ENCODE data around the gene NBEA. TPM values are rescaled to one million over a fixed set of nuclear protein-coding genes. Genes with fewer than 3 reads are reported as not detected.
"Not testable (repeated sequence)": the region's sequence is repeated elsewhere in the genome, so short reads cannot be mapped to it uniquely, and the experiment has no call there.

Gene NBEA
- total RNA-seq, 1 experiment from 2014 or later = 0.75 TPM

DNA sequence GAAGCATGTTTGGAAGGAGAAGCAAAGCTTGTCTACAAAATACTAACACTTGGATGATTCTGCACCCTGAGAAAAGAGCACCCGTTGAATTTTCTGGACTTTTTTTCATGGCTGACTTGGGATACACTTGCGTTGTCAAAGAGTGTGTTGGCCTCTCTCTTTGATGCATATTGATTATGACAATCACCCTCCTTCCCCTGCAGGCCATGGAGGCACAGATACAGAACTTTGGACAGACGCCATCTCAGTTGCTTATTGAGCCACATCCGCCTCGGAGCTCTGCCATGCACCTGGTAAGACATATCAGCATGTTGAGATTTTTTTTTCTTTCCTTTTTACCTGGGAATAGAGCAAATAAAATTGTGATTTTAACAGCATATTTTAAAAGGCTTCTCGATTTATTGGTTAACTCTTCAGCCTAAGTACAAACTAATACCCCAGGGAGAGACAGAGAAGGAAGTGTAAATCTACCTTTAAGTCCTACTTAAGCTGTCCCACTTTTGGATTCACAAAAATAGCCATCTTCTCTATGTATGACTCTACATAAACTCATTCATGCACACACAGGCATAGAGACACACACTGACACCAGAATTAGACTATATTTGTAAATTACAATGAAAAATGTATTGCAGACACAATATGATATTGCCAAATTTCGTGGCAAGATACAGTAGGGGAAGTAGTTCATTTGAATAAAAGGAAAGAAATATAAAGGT is 704.1 kb downstream of the NBEA start:
- no peak for DNase-seq (ENCODE audit: low read depth)

DNA sequence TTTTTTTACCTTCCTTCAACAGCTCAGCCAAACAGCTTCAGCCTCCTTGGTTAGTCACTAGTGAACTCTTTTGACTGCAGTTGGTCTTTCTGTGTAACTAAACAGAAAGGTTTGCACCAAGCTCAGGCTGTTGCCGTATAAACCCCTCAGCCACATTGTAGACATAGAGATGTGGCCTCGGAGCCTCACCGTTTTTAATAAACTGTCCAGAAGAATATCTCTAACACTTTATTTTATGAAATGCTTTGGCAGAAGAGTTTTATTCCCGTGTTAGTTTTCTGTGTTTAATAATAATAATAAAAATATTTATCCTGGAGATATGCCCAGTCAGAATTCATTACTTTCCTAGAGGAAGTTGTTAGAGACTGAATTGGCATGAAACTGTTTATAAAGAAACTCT is 706.1 kb downstream of the NBEA start:
- no peak for DNase-seq (ENCODE audit: low read depth)

DNA sequence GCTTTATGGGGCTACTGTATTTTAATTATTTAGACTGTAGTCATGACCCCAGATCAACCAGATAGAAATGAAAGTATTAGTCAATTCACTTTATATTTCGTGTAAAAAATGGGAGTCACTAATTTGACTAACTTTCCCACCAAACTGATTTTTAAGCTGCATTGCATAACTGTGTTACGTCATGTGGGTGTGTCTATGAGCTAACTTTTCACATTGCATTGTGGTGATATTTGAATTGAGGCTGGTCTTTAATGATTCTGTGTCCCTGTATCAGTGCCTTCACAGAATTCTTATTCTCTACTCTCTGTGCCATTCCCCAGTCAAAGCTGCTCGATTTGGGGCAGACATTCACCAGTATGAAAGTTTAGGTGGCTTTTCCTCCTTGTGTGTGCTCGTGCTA is 707.1 kb downstream of the NBEA start:
- no peak for DNase-seq (ENCODE audit: low read depth)

DNA sequence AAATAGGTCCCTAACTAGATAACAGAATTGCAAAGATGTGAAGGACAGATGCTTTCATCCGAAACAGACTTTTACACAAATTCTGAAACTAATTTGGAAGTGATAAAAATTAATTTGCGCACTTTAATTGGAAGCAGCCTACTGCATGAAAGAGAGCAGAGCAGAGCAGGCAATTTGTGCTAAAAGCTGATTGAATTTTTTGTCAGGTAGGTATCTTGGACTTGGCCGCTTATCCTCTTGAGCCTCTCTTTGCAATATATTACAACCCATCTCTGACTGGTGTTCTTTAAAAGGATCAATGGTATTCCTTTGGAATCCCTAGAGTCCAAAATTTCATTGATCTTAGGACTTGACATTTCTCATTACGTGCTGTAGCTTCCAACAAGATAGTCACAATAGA is 717.7 kb downstream of the NBEA start:
- no peak for DNase-seq (ENCODE audit: low read depth)

DNA sequence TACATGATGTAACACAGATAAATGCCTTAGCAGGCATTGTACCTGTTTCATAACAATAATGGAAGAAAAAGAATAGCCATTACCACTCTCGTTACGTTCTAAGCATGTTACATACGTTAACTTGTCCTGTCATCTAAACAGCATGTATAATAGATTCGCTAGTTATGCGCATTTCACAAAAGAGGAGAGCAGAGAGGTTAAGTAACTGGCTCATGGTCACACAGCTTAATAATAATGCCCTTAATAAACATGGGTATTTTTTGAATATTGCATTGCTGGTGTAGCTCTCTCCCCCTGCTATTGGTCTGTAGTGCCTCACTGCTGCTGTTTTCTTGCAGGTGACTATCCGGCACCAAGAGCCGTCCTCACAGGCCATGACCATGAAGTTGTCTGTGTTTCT is 722.7 kb downstream of the NBEA start:
- no peak for DNase-seq (ENCODE audit: low read depth)

DNA sequence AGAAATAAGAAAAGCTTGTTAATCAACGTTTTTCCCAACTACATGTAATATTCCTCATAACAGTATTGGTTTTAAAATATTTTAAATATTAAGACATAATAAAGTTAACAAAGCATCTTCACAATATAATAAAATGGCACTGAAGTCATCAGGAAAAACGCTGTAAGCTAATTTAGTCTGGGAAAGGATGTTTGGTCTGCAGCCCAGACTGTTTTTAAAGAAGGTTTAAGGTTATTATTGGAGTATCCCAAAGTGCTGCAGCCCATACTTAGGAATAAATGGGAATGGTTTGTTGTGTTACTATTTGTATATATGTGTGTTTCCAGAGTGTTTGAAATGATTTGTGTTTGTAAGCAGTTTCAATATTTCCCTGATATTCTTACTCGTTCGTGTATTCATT is 727.3 kb downstream of the NBEA start:
- DNase-seq (ENCODE audit: low read depth) = no peak

DNA sequence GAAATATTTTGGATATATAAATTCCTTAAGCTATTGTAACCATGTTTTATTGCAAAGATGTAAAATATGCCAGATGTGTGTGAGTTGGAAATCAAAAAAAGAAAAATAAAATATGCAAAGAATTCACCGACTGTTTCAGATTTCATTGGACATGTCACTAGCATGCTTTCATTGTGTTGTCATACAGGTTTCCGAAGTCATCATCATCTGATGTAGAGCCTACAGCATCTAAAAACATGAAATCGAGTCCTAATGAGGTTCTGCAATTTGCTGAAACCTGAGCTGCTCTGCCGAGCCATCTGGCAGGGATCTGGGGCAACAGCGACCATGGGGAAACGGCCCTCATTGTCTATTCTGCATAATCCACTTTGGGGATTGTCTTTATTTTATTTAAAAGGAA is 730.5 kb downstream of the NBEA start:
- no peak for DNase-seq (ENCODE audit: low read depth)

DNA sequence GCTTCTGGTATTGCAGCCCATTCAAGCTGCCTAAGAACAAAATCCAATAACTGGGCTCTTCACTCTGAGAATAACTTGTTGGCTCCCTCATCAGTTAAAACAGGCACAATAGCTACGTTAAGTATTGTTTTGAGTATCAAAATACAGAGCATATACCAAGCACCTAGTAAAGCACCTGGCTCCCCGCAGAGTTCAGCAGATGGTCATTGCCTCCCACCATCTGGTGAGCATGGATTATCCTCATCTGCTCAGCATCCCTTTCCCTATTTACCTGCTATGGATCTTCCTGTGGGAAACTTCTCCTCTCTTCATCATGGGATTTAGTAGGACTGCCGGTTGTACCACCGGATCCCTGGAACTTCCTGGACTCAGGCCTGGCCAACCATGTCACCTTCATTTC is 733.6 kb downstream of the NBEA start:
- no peak for DNase-seq (ENCODE audit: low read depth)

DNA sequence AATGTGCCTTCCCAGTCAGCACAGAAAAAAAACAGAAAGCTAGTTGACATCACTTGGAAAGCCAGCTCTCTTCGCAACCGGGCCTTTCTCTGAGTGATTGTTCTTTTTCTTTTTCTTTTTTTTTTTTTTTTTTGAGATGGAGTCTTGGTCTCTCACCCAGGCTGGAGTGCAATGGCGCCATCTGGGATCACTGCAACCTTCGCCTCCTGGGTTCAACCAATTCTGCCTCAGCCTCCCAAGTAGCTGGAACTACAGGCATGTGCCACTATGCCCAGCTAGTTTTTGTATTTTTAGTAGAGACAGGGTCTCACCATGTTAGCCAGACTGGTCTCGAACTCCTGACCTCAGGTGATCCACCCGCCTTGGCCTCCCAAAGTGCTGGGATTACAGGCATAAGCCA is 735.8 kb downstream of the NBEA start:
- DNase-seq (ENCODE audit: low read depth) = not testable (repeated sequence)

DNA sequence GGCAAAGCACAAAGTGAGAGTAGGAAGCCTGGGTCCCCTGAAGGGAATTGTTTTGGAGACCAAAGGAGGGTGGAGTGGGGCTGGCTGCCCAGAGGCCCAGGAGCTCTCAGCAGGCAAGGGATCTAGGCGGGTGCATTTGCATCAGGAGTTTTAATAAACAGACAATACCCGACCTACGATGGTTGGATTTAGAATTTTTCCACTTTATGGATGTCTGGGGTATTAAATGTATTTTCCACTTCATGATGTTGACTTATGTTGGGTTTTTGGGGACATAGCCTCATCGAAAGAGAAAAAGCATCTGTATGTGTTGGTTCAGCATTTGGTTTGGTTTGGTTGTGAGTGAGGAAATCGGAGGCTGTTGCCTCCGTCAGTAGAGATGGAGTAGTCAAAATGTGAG is 739.6 kb downstream of the NBEA start:
- no peak for DNase-seq (ENCODE audit: low read depth)

DNA sequence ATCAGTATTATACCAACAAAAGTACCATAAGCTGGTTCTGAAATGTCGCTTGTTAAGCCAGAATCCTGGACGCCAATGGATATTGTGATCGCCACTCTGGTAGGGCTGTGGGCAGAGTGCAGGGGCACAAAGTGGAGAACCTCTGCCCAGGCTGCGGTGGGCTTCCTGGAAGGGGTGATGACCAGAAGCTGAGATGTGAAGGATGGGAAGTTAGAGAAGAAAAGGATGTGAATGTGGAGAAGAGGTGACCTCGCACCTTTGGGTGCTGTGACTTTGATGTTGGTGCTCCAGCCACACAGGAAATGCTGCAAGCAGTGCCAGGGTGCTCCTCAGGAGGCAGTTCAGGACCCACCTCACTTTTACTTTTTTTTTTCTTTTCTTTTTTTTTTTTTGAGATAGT is 742.4 kb downstream of the NBEA start:
- no peak for DNase-seq (ENCODE audit: low read depth)

DNA sequence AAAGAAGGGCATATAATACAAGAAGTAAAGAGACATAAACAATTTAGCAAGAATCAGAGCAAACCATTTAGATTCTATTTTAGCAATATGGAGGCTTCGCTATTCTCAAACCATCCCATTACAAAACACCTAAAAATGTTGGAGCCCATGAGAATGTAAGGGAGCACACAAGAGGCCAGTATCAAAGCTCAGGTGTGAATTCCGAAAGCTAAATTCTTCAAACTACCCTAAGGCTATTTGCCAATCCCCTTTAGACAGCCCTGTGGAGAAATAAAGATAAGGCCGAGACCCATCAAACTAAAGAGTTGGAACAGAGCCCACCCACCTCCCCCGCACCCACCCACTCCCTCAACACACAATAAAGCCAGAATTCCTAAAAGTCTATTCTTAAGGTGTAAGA is 745.3 kb downstream of the NBEA start:
- DNase-seq (ENCODE audit: low read depth) = no peak

DNA sequence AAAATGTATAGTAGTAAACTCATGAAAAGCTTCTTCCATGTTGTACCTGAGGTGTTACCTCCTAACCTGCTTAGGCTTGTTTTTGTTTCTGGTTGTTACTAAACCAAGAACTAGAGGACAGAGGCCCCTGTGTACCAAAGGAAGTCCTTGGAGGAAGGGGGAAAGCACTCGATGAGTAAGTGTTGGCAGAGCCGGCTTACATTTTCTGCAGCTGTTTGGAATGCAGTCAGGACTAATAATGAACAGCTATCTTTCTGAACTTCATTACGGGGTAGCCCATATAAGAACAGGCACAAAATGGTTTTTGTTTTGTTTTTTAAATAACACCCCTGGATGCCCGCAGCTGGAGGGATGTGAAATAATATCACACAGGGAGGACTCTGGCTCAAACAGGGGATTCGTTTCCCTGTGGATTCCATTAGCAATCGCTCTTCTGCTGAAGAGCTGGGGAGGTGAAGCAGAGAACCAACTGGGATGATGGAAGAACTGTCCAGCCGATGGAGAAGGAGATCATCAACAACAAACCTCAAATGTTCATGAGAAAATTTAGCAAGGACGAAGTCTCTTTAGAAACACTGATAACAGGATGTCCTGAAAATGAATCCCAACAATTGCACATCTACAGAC is 748.6 kb downstream of the NBEA start:
- peak; percentile 29 for DNase-seq (ENCODE audit: low read depth)

DNA sequence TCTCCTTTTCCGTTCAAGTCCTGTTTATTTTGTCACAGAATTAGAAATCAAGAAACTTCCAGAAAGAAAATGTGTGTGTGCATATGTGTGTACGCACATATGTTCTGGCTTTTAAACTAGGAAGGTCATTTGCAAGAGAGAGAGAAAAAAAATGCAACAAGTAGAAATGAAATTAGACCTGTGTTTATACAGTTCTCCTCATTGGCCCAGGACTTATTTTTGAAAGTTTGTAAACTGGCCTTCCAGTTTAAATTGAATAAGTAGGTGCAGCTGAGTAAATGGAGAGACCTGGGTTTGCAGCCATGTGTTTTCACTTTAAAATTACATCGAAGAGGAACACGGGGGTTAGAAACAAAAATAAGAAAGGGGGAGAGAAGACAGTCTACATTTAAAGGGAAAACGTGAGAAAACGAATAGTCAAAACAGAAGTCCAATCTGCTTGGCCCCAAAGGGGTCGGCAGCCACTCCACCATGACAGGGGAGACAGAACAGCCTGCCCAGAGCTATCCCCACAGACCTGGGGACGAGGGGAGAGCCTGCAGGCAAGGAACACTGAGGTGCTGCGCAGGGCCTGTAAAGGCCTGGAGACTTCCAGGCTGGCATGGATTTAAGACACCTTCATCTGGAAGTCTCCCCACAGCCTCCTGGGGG is 751.2 kb downstream of the NBEA start:
- DNase-seq (ENCODE audit: low read depth) = no peak

DNA sequence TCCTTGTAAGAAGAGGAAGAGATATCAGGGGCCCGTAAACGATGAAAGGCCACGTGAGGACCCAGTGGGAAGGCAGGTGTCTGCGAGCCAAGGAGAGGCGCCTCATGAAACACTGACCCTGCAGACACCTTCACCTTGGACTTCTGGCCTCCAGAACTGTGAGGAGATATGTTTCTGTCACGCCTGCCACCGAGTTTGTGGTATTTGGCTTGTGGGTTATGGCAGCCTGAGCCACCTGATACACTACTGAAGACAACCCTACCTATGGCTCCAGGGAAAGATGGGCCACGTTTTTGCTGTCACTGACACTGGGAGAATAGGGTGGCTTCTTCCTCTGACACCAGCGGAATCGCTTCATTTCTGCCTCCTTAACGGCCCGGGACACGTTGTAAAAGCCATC is 752.0 kb downstream of the NBEA start:
- no peak for DNase-seq (ENCODE audit: low read depth)

DNA sequence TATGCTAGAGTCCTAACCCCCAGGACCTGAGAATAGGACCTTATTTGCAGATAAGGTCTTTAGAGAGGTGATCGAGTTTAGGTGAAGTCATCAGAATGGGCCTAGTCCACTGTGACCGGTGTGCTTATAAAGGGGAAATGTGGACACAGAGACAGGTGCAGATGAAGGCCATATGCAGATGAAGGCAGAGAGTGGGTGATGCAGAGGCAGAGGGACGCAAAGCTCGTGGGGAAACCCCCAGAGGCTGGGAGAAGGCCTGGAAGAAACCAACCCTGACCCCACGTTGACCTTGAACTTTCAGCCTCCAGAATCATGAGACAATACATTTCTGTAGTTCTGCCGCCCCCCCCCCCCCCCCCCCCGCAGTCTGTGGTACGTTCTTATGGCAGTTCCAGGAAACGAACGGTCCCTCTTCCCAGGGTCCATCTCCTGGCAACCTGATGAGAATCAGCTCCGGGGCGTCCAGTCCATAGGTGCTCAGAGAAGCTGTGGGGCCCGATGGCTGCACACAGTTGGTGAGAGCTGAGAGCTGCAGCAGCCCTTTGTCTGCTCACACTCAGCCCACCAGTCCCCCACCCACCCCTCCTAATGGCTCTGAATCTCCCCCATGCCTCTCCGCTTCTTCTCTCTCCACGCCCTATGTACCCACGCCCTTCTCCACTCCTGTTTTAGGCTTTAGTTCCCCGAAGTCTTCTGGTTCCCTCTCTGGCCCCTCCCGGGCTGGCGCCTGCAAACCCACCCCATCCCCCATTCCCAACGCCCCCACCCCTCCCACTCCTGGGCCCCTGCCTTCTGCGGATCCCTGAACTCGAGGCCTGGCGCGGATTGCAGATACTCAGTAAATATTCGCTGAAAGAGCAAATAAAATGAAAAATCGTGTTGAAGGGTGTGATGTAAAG is 752.7 kb downstream of the NBEA start:
- DNase-seq (ENCODE audit: low read depth) = no peak

DNA sequence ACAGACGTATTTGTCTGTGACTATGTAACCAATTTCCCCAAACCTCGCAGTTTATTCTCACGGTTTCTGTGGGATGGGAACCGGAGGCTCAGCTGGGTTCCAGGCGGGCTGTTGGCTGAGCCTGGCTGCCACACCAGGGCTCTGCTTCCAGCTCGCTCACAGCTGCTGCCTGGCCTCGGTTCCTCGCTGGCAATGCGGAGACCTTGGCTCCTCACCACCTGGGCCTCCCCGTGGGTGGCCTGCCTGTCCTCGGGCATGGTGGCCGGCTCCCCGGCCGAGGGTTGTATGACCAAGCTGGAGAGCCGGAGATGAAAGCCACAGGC is 753.3 kb downstream of the NBEA start:
- no peak for DNase-seq (ENCODE audit: low read depth)

DNA sequence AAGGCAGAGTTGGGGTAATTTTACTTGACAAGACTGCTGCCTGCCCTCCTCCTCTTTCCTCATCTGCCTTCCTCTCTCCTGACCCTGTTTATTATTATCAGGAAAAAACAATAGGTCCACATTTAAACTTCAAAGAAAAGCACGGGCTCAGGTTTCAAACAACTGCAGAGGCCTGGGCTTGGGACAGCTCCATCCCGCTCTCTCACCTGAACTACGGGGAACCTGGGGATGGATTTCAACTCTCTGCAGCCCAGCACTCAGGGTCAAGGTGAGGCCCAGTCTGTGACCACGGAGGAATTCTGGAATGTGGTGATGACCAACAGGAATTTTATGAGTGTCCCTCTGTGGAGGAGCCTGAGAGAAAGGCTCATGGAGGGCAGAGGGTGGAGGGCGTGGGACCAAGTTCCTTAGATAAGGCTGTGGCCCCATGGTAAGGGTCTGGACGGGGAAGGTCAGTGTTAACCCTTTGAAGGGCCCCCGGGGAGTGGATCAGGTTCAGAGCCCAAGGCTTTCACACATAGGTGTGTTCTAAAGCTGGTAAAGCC is 755.2 kb downstream of the NBEA start:
- no peak for DNase-seq (ENCODE audit: low read depth)

DNA sequence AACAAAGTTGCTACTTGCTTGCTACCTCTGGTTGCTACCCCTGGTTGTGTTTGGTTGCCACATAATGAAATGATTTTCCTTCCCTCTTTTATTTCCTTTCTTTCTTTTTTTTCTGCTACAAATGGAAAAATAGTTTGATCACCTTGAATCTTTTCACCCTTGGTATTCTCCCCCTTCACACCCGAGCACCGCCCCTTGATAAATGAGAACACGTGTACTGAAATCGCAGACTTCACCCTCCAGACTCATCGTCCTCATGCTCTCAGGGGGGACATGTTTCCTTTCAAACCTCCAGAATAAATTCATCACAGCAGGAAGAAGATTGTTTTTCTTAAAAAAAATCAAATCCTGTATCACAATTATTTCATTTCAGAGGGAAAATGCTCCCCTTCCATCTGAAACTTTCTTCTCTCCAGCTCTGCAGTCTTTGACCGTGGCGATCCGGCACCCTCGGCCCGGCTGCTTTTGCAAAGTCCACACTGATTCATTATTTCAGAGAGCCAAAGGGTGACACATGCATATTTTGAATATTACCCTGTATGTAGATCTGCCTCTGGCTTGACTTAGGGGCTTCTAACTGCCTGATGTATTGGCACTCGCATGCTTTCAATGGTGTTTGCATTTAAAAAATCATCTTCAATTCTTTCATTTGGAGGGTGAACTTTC is 757.0 kb downstream of the NBEA start:
- peak; percentile 29 for DNase-seq (ENCODE audit: low read depth)

DNA sequence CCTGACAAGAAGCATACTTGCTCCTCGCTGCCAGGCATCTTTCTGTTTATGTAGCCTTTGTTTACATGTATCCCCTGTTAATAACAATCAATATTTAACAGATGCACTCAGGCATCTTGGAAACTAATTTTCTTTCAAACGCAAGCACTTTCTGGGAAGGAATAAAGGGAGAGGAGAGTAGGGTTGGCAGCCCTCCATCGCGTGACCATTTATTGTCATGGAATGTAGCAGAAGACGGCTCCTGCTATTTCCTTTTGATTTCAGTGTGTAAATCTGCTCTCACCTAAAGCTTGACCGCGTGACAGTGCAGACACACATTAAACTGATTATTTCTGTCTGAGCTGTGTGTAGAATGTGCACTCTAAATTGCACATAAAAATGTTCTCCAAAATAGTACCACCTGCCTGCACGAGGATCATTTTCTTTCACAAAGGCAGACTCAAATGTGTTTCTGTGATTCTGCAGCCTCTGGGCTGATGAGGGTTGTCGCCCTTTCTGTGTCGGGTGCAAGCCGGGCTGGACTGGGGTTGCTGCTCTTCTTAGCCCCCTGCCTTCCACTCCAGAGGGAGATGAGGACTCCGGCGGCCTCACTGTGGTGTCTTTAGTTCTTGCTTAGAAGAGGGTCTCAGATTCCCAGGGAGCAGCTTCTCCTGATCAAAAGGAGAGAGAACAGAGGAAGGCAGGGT is 757.9 kb downstream of the NBEA start:
- DNase-seq (ENCODE audit: low read depth) = no peak

DNA sequence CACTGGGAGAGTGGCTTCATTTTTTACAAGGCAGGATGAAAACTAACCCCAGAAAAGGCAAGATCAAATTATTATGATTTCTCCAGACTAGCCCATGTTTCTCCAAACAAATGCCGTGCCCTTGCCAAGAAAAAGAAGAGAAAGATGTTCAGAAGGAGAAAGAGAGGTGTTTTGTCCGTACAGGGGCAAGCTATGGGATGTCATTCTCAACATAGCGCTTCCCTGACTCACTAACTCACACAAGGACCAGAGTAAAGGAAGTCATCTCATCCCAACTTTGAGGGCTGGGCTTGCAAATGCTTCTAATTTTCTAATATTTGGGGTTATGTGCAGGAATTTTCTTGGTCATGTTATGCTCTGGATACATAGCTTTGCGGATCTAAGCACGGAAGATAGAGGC is 758.6 kb downstream of the NBEA start:
- no peak for DNase-seq (ENCODE audit: low read depth)
